Measurements from ENCODE around the gene RPS4Y1.
"Not testable (repeated sequence)": the region's sequence is repeated elsewhere in the genome, so short reads cannot be mapped to it uniquely, and the experiment has no call there.

Gene RPS4Y1

GRCh38 chrY:2800246-2800645, 41.2 kb upstream of the RPS4Y1 start:
- Histone ChIP-seq H2AFZ (ENCODE audit: low read length) (no peak overlapping the region), H3F3A (ENCODE audit: insufficient read depth, low read length) (no peaks in the 10 kb centered on the region), H3K27me3 (ENCODE audit: insufficient read depth, low read length) (no peaks in the 10 kb centered on the region), H3K4me1 (ENCODE audit: insufficient read depth, low read length, severe bottlenecking) (no peaks in the 10 kb centered on the region), H3K9ac (ENCODE audit: low read length) (no peak overlapping the region), H3K9me3 (ENCODE audit: low read length) (no peaks in the 10 kb centered on the region), H3K4me2 (ENCODE audit: low read length) (no peak overlapping the region), H3K79me2 (ENCODE audit: insufficient read depth, low read length) (no peaks in the 10 kb centered on the region), H3K4me3 (ENCODE audit: low read depth, low read length, poor library complexity, severe bottlenecking) (no peak overlapping the region), H3K36me3 (ENCODE audit: insufficient read depth, low read length) (no peaks in the 10 kb centered on the region), H4K20me1 (ENCODE audit: insufficient read depth, low read length) (no peaks in the 10 kb centered on the region), H3K9me2 (ENCODE audit: low read depth, low read length) (no peaks in the 10 kb centered on the region), H3K27ac (ENCODE audit: low read depth, low read length, poor library complexity, severe bottlenecking) (no peak overlapping the region)
- TF ChIP-seq CTCF (IDR thresholded peaks at IDR 0.05; ENCODE audit: low read length) = peak; percentile 45; the same call in 1 of the 2 replicates
- no peak for TF ChIP-seq EZH2 (IDR thresholded peaks at IDR 0.05; ENCODE audit: borderline replicate concordance, low read length)

- not testable (repeated sequence) for H3F3A ChIP-seq (ENCODE audit: insufficient read depth, low read length); H3K79me2 ChIP-seq (ENCODE audit: insufficient read depth, low read length); H3K36me3 ChIP-seq (ENCODE audit: insufficient read depth, low read length); H2AFZ ChIP-seq (ENCODE audit: low read length); H3K27me3 ChIP-seq (ENCODE audit: insufficient read depth, low read length); H3K27ac ChIP-seq (ENCODE audit: low read depth, low read length, poor library complexity, severe bottlenecking); H3K4me1 ChIP-seq (ENCODE audit: insufficient read depth, low read length, severe bottlenecking); H3K9me2 ChIP-seq (ENCODE audit: low read depth, low read length); H3K9ac ChIP-seq (ENCODE audit: low read length); H3K4me2 ChIP-seq (ENCODE audit: low read length); H4K20me1 ChIP-seq (ENCODE audit: insufficient read depth, low read length); H3K4me3 ChIP-seq (ENCODE audit: low read depth, low read length, poor library complexity, severe bottlenecking); H3K9me3 ChIP-seq (ENCODE audit: low read length)
These were observed 24.1 kb upstream of the RPS4Y1 start for GRCh38 chrY:2817146-2817896.

- Histone ChIP-seq H3K79me2 (ENCODE audit: insufficient read depth, low read length) (no peaks in the 10 kb centered on the region), H3K27me3 (ENCODE audit: insufficient read depth, low read length) (no peaks in the 10 kb centered on the region), H3K9me3 (ENCODE audit: low read length) (no peaks in the 10 kb centered on the region), H3K4me2 (ENCODE audit: low read length) (no peak overlapping the region), H3F3A (ENCODE audit: insufficient read depth, low read length) (no peaks in the 10 kb centered on the region), H4K20me1 (ENCODE audit: insufficient read depth, low read length) (no peaks in the 10 kb centered on the region), H3K36me3 (ENCODE audit: insufficient read depth, low read length) (no peaks in the 10 kb centered on the region), H3K9ac (ENCODE audit: low read length) (no peak overlapping the region), H3K9me2 (ENCODE audit: low read depth, low read length) (no peaks in the 10 kb centered on the region), H3K4me3 (ENCODE audit: low read depth, low read length, poor library complexity, severe bottlenecking) (no peak overlapping the region), H3K27ac (ENCODE audit: low read depth, low read length, poor library complexity, severe bottlenecking) (no peak overlapping the region), H2AFZ (ENCODE audit: low read length) (no peak overlapping the region), H3K4me1 (ENCODE audit: insufficient read depth, low read length, severe bottlenecking) (no peaks in the 10 kb centered on the region)
- TF ChIP-seq CTCF (IDR thresholded peaks at IDR 0.05; ENCODE audit: low read length) = no peak
These were observed 16.9 kb upstream of the RPS4Y1 start for GRCh38 chrY:2824471-2824870.

- Histone ChIP-seq H3K9me3 (ENCODE audit: low read length) (no peaks in the 10 kb centered on the region), H3K36me3 (ENCODE audit: insufficient read depth, low read length) (no peaks in the 10 kb centered on the region), H3K9ac (ENCODE audit: low read length) (no peak overlapping the region), H3K27me3 (ENCODE audit: insufficient read depth, low read length) (no peaks in the 10 kb centered on the region), H3F3A (ENCODE audit: insufficient read depth, low read length) (no peaks in the 10 kb centered on the region), H3K4me3 (ENCODE audit: low read depth, low read length, poor library complexity, severe bottlenecking) (no peak overlapping the region), H2AFZ (ENCODE audit: low read length) (no peak overlapping the region), H3K4me1 (ENCODE audit: insufficient read depth, low read length, severe bottlenecking) (no peaks in the 10 kb centered on the region), H3K27ac (ENCODE audit: low read depth, low read length, poor library complexity, severe bottlenecking) (no peak overlapping the region), H3K79me2 (ENCODE audit: insufficient read depth, low read length) (no peaks in the 10 kb centered on the region), H4K20me1 (ENCODE audit: insufficient read depth, low read length) (no peaks in the 10 kb centered on the region), H3K9me2 (ENCODE audit: low read depth, low read length) (no peaks in the 10 kb centered on the region), H3K4me2 (ENCODE audit: low read length) (no peak overlapping the region)
- TF ChIP-seq CTCF (IDR thresholded peaks at IDR 0.05; ENCODE audit: low read length) (no peak), EZH2 (IDR thresholded peaks at IDR 0.05; ENCODE audit: borderline replicate concordance, low read length) (no peak)
These were observed 12.9 kb upstream of the RPS4Y1 start for GRCh38 chrY:2828497-2828896.
